K562 (cell line): ENCODE results near the gene MLXIPL.

Source experiments
- MNT ChIP-seq, 2 experiments: fragments of 450-650 bp; conservative IDR thresholded peaks; 2 replicates each; pipeline ENCODE4 v1.6.1; 2017; ENCODE audit warnings: mild to moderate bottlenecking in 2 of 2, moderate library complexity in 2 of 2
- NRF1 ChIP-seq, 2 experiments: fragments of 450-650 bp; IDR thresholded peaks in 1 of 2; conservative IDR thresholded peaks in 1 of 2; 2 replicates each; pipeline ENCODE4 v1.6.1; 2014; ENCODE audit warnings: mild to moderate bottlenecking in 2 of 2
- SPI1 ChIP-seq: IDR thresholded peaks from 2 replicates; pipeline ENCODE4 v1.6.1; 2011; ENCODE audit warnings: low read depth, low read length, control low read depth, borderline replicate concordance

- TF ChIP-seq SPI1 (no peak), MNT (conservative IDR thresholded peaks at IDR 0.05) (no peak), NRF1 (conservative IDR thresholded peaks at IDR 0.05 in 1 of 2, IDR thresholded peaks at IDR 0.05 in 1 of 2) (no peak)
Observed at GRCh38 chr7:73593207-73594045, 30.9 kb downstream of the MLXIPL start.
